Mesodermal cell (in vitro differentiated cells): ENCODE results near the gene FIBP.
"Not testable (repeated sequence)": the region's sequence is repeated elsewhere in the genome, so short reads cannot be mapped to it uniquely, and the experiment has no call there.

ENCODE experiments used
- H3K27ac ChIP-seq: 2 replicates; pipeline ENCODE4 v1.7.0; 2013; ENCODE audit warnings: mild to moderate bottlenecking, low read depth, low read length, moderate library complexity; ENCODE audit not compliant: severe bottlenecking
- H3K36me3 ChIP-seq: 2 replicates; pipeline ENCODE4 v1.7.1; 2013; ENCODE audit warnings: mild to moderate bottlenecking, low read length, moderate library complexity; ENCODE audit not compliant: control insufficient read depth, insufficient read depth
- H3K4me1 ChIP-seq: one replicate; pipeline ENCODE4 v1.7.1; 2013; ENCODE audit warnings: mild to moderate bottlenecking, low read length; ENCODE audit not compliant: insufficient read depth, control insufficient read depth, poor library complexity, severe bottlenecking
- H3K4me3 ChIP-seq: 2 replicates; pipeline ENCODE4 v1.7.0; 2013; ENCODE audit warnings: low read length, control low read depth, mild to moderate bottlenecking; ENCODE audit not compliant: insufficient read depth, poor library complexity, severe bottlenecking; ENCODE audit errors: extremely low read depth
- H3K9me3 ChIP-seq: 2 replicates; pipeline ENCODE4 v1.7.1; 2013; ENCODE audit warnings: mild to moderate bottlenecking, low read length, moderate library complexity; ENCODE audit not compliant: control insufficient read depth
- WGBS, 2 experiments: methylation state at CpG; one replicate each; pipeline ENCODE4 v1.1.5; 2013; ENCODE audit warnings: missing lambda C conversion rate in 2 of 2; ENCODE audit not compliant: insufficient coverage in 2 of 2; 5-methylcytosine and 5-hydroxymethylcytosine counted together

The FIBP gene

GRCh38 chr11:65898656-65899355 is 10.5 kb upstream of the FIBP start:
- Histone ChIP-seq H3K36me3 (peaks cover 41% of the 10 kb centered on the region), H3K9me3 (no peaks in the 10 kb centered on the region), H3K4me3 (peak overlapping the region; percentile 70), H3K4me1 (peaks cover 46% of the 10 kb centered on the region), H3K27ac (peak overlapping the region; percentile 79)
- 16 to 25% methylated on average over 20 to 25 of the region's 28 CpGs for WGBS, 2 experiments

GRCh38 chr11:65897020-65897471 is 8.8 kb upstream of the FIBP start:
- Histone ChIP-seq H3K36me3 (peaks cover 53% of the 10 kb centered on the region), H3K9me3 (no peaks in the 10 kb centered on the region), H3K4me3 (no peak overlapping the region), H3K27ac (no peak overlapping the region), H3K4me1 (peaks cover 46% of the 10 kb centered on the region)
- WGBS, 2 experiments, result 84 to 100% methylated on average over 3 to 4 of the region's 4 CpGs

DNA sequence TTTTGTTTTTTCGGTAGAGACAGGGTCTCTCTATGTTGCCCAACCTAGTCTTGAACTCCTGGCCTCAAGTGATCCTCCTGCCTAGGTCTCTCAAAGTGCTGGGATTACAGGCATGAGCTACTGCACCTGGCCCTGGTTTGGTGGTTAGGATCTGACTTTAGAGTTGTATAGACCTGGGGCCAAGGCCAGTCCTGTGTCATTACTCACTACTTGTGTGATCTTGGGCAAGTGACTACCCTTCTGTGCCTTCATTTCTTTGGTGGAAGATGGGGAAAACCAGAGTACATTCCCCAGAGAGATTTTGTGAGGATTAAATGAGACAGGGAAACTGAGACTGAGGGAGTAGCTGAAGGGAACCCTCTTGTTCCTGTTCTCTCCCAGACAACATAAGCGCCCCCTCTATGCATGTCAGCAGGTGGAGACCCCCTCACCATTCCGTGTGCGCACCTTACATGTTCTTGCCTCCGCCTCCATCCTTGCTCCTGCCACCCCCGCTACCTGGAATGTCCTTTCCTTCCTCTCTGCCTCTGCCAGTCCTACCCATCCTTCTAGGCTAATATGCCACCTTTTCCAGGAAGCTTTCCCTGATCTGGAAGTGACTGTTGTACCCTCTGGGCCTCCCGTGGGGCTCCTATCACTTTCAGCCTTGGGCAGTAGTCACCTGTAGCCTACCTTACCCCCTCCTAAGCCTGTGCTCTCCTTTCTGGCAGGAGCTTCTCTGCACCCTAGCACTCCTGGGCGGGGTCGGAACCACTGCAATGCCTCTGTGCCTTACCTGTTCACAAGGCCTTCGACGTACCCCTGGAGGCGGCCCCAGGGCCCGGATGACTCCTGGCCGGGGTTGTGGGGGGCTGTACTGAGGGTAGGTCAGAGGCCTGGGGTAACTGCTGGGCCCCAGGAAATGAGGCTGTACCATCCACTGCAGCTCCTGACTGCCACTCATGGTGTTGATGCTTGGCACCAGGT is 8.0 kb upstream of the FIBP start:
- Histone ChIP-seq H3K36me3 (peaks cover 58% of the 10 kb centered on the region), H3K4me3 (no peak overlapping the region), H3K27ac (no peak overlapping the region), H3K9me3 (no peaks in the 10 kb centered on the region), H3K4me1 (peaks cover 38% of the 10 kb centered on the region)
- 94 to 99% methylated on average over 12 of the region's 14 CpGs for WGBS, 2 experiments

- peaks cover 34% of the 10 kb centered on the region for H3K4me1 ChIP-seq
- WGBS, 2 experiments, result 86 to 100% methylated on average over 2 to 3 of the region's 5 CpGs
These were observed 7.3 kb upstream of the FIBP start for GRCh38 chr11:65895482-65895981.

DNA sequence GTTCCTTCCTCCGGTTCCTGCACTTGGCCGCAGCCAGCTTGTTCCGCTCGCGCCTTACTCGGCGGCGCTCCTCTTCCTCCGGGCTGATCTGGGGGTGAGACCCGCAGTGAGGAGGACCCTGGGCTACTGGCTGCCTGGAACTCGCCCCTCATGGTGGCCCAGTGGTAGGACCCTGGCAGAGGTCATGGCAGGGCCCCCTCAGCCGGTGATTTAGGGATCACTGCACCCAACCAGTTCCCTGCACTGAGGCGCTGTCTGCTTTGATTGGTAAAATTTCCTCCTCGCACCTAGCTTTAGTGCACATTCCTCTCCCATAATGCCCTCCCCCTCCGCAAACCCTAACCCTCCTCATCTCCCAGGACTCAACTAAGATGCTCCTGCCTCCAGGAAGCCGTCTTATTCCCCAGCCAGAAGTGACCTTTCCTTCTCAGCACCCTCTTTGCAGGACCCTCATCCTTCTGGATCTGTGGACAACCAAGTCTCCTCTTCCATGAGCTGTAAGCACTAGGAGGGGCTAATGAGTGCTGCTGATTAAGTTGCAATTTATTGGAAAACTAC is 5.8 kb upstream of the FIBP start:
- peaks cover 45% of the 10 kb centered on the region for H3K4me1 ChIP-seq
- no peak overlapping the region for H3K27ac ChIP-seq
- H3K36me3 ChIP-seq, result peaks cover 58% of the 10 kb centered on the region

More at GRCh38 chr11:65895482-65895981, 7.3 kb upstream of the FIBP start:
- Histone ChIP-seq H3K27ac (no peak overlapping the region), H3K4me3 (no peak overlapping the region), H3K9me3 (no peaks in the 10 kb centered on the region), H3K36me3 (peaks cover 58% of the 10 kb centered on the region)

DNA sequence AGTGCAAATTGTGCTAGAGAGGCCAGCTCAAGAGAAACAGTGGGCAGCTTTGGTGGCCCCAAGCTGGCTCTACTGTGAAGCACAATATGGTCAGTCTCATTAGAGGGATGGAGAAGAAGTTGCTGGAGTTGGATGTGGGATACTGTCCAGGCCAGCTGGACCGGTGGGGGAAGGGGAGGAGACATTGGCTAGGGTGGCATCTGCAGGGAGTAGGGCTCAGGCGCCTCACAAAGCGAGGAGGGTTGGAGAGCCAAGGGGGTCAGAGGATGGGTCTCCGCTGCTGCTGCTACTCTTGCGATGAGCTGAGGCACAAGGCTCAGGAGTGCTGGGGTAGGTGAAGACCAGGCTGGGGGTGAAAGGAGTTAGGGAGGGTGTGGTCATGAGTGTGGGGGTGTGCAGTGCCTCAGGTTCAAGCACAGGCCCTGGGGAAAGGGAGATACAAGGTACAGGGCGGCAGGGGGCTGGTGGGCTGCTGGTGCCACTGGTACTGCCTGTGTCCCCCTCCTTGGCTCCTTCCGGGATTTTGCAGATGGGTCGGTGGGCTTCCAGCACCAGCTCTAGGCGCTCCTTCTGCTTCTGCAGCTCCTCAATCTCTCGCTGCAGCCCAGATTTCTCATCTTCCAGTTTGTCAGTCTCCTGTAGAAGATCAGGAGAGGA is 4.5 kb upstream of the FIBP start:
- peaks cover 45% of the 10 kb centered on the region for H3K4me1 ChIP-seq
- WGBS, 2 experiments, result 87 to 90% methylated on average over 8 of the region's 10 CpGs
- H3K9me3 ChIP-seq, result no peaks in the 10 kb centered on the region
- H3K36me3 ChIP-seq, result peaks cover 53% of the 10 kb centered on the region
- no peak overlapping the region for H3K4me3 ChIP-seq
- H3K27ac ChIP-seq, result no peak overlapping the region

More for the DNA sequence above, 5.8 kb upstream of the FIBP start:
- H3K9me3 ChIP-seq, result no peaks in the 10 kb centered on the region
- no peak overlapping the region for H3K4me3 ChIP-seq
- WGBS, 2 experiments, result 92 to 95% methylated on average over 7 to 14 of the region's 16 CpGs

GRCh38 chr11:65892137-65892540 is 3.9 kb upstream of the FIBP start:
- peak overlapping the region; percentile 59 for H3K4me3 ChIP-seq

DNA sequence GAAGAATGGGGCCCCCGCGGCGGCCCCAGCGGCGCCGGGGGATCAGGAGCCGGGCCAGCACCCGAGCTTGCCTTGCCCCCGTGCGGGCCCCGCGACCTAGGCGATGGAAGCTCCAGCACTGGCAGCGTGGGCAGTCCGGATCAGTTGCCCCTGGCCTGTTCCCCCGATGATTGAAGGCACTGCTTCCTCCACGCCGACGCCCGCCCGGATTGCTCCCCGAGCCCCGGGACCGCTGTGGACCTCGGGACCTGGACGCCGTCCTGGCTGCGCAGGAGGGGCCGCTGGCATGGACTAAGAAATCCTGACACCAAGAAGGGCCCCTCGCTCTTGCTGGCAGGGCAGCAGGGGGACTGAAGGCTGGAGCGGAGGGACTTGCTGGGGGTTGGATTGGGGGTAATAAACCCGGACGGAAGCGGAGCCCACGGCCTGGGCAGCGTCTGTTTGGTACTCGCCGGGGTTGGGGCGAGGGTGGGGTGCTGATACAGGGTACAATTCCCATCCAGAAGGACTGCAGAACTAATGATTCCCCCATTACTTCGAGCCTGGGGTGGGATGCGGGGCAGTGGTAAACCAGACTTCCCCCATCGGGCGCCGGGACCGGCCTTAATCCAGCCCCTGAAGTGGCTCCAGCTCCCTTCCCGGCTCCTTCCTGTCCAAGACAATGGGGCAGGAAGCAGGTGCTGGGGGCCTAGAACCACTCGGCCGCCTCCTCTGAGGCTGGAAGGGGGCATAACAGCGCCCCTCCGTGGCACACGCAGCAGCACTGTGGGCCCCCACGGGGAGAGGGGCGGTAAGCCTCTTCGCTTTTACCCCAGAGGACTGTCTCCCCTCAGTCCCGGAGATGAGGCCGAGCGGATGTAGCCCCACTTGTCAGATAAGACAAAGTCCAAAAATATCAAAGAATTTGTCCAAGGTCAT is 3.2 kb upstream of the FIBP start:
- H3K4me1 ChIP-seq, result peaks cover 50% of the 10 kb centered on the region
- peak overlapping the region; percentile 59 for H3K4me3 ChIP-seq
- peaks cover 49% of the 10 kb centered on the region for H3K36me3 ChIP-seq
- WGBS, 2 experiments, result 2 to 10% methylated on average over 43 to 45 of the region's 57 CpGs
- no peaks in the 10 kb centered on the region for H3K9me3 ChIP-seq
- peak overlapping the region; percentile 78 for H3K27ac ChIP-seq

More at GRCh38 chr11:65892137-65892540, 3.9 kb upstream of the FIBP start:
- Histone ChIP-seq H3K27ac (peak overlapping the region; percentile 78), H3K4me1 (peaks cover 49% of the 10 kb centered on the region), H3K36me3 (peaks cover 49% of the 10 kb centered on the region)
- not testable (repeated sequence) for H3K9me3 ChIP-seq
- 90 to 92% methylated on average over 5 of the region's 5 CpGs for WGBS, 2 experiments

DNA sequence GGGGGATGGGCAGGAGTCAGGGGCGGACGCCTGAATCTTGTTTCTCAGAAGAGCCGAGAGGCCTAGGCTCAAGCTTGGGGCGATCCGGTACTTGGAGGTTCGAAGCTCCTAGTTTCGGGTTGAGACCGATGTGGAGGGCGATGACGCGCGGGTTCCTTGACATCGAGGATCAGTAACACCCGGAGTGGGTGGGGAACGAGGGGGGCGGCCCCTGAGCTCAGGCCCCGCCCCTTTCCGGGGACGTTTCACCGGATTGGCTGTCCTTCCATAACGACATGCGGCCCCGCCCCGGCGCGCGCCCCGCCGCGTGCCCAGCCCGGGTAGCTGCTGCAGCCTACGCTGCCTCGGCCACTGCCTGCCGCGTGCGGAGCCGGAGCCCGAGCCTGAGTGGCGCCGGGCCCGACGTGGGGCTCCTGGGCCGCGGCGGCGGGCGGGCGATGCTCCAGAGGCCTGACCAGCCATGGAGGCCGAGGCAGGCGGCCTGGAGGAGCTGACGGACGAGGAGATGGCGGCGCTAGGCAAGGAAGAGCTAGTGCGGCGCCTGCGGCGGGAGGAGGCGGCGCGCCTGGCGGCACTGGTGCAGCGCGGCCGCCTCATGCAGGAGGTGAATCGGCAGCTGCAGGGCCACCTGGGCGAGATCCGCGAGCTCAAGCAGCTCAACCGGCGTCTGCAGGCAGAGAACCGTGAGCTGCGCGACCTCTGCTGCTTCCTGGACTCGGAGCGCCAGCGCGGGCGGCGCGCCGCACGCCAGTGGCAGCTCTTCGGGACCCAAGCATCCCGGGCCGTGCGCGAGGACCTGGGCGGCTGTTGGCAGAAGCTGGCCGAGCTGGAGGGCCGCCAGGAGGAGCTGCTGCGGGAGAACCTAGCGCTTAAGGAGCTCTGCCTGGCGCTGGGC is 2.3 kb upstream of the FIBP start, which contains the start of gene CCDC85B:
Gene CCDC85B (plus strand): TSS at position 350 of the 895 bp plus-strand sequence. CDS start 111 bp downstream, at position 461.
- peak within 1 kb of the TSS; percentile 59 for H3K4me3 ChIP-seq
- 0 to 1% methylated on average over 63 to 88 of the region's 94 CpGs for WGBS, 2 experiments
- peaks cover 49% of the 10 kb centered on the region for H3K36me3 ChIP-seq
- H3K9me3 ChIP-seq, result no peaks in the 10 kb centered on the region
- peak within 1 kb of the TSS; percentile 78 for H3K27ac ChIP-seq
- H3K4me1 ChIP-seq, result peaks cover 48% of the 10 kb centered on the region
